Femur (tissue), 1 donor: ENCODE measurements around the gene MRC1.

Experiments used
- DNase-seq: peaks from one replicate; pipeline ENCODE4 v3.0.0-alpha.2; 2017

Gene MRC1

DNA sequence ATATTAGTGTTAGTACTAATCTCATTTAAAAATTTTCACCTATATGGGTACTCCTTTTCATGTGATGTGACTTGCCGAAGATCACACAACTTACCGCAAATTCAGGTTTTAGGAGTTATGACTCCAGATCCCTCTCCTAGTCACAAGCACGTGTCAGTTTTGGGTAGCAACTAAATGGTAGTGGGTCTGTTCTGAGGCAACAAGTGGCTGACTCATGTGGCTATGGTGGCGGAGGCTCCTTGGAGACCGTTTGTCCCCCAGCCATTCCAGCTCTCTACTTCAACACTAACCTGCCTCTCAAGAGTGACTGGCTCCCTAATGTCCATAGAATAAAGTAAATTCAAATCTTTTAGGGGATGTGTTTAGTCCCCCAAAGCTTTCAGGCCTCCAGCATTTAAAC is 39.5 kb downstream of the MRC1 start:
- no peak for DNase-seq

DNA sequence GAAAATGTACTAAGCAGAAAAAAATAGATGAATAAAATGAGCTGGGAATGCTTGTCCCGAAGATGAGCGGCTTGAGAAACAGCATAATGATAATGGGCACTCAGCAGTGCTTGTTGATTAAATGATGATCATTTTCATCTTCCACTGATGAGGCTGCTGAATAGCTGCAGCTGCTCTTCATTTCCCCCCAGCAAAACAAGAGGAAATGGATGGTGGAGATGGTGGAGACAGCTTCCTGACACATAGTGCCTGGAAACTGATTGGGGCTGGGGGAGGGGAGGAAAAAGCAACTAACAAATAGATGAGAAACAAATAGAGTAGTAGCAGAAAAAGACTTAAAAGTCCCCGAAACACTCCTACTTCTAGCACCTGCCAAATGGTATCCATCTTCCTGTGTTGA is 41.4 kb downstream of the MRC1 start:
- DNase-seq = no peak

DNA sequence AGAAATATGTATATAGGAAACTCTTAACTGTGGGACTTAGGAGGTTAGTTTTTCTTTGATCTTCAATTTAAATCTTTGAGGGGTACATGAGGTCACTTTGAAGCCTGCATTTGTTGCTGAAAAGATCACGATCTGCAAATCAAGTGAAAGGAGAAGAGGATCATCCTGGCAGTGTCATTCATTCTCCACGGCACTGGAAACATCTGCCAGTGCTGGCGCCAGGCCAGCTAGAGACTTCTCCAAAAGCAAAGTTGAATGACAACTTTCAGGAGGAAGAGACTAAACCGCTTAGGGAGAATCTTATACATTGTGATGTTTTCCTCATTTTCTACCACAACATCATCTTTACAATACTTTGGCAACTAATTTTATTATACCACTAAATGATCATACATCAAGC is 42.5 kb downstream of the MRC1 start:
- peak; percentile 63 for DNase-seq

DNA sequence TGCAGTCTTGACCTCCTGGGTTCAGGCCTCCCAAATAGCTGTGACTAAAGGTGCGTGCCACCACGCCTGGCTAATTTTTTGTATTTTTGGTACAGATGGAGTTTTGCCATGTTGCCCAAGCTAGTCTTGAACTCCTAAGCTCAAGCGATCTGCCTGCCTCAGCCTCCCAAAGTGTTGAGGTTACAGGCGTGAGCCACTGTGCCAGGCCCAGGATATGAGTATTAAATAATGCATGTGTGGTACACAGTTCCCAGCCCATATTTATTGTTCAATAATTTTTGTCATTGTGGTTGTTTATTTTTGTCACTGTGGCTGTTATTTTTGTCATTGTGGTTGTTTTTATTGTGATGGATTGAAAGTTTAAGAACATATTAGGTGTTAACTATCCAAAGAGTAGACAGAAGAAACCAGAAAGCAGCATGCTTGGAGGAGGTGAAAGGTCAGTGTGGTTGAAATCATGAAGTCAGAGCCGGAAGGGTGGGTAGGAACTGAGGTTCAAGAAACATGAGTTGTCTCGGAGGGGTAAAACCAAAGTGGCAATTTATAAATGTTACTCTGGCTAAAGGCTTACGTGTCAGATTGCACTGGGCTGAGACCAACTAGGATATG is 45.0 kb downstream of the MRC1 start:
- no peak for DNase-seq

DNA sequence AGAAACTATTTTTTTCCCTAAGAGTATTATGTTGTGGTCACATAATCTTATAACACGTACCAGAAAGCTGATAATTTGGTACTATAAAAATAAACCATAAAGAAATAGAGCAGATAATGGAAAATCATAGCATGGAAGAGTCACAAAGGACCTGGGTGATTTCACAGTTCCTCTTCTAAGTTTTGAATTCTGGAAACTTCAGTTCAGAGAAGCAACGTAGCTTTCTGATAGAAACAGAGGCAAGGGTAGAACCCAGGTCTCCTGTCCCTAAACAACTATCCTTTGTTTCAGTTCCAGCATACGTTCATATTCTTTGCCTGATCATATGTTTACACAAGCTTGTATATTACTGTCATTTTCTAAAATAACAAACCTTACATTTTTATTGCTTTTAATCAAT is 47.9 kb downstream of the MRC1 start:
- no peak for DNase-seq

DNA sequence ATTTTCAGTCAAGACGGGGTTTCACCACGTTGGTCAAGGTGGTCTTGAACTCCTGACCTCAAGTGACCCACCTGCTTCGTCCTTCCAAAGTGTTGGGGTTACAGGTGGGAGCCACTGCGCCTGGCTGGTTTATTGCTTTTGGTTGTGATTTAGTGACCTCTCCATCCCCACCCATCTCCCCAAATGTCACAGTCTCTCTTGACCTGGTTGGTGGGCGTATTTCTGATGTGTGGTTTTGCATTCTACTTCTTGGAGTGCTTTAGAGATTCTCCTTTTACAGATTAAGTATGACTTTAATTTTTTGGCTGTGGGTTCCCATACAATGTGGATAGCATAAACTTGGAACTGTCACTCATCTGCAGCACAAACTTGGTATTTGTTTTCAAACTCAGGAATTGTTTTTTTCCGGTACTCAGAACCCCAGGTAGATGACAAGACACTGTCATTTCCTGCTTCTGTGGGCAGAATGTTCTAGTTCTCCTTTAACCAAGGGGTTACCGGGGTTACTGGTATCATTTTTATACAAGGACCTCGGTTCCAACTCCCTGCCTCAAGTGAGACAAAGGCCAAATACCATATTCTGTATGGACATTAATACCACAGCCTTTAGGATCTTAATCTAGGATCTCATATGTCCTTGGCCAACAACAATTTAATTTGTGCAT is 50.5 kb downstream of the MRC1 start:
- DNase-seq = no peak

DNA sequence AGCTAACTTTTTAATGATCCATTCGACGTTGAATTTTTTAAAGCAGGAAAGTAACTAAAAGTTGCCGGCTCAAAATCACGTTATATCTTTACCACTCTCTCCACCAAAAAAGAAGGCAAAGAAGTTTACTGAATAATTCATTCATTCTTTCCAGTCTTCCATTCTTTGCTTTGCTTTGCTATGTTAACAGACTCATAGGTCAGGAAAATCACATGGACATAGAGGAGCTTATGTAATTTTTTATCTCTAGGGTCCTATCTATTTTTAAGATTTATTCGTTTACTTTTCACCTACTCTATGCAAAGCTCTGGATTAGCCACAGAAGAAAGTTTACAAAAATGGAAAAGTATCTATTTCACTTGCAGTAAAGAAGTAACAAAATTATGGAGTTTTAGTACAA is 52.6 kb downstream of the MRC1 start:
- DNase-seq = no peak

DNA sequence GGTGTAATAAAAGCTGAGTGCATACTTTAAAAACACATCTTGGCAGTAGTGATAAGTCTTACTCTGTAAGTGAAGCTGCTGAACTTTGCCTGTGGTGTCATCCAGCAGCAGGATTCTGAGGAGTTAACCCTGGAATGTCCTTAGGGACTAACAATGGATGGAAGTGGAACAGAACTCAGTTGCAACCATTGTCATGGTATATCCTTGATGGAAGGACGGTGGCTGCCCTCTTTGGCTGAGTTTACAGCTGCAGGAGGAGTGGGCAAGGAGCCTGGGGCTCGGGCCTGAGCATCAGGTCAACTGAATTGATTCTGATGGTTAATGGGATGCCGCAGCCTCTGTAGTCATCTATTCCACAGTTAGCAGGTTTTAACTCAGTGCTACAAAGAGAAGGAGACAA is 56.2 kb downstream of the MRC1 start:
- no peak for DNase-seq

DNA sequence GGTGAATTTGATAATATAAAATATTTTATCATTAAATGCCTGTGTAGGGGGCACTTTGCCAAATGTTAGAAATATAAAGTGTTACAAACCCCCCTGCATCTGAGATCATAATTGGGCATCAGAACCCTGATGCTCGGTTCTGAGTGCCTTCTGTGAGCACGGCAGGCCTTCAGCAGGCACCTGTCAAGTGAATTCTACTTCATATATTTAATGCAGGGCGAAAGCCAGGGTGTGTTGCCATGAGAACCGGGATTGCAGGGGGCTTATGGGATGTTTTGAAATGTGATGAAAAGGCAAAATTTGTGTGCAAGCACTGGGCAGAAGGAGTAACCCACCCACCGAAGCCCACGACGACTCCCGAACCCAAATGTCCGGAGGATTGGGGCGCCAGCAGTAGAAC is 57.2 kb downstream of the MRC1 start:
- DNase-seq = no peak

DNA sequence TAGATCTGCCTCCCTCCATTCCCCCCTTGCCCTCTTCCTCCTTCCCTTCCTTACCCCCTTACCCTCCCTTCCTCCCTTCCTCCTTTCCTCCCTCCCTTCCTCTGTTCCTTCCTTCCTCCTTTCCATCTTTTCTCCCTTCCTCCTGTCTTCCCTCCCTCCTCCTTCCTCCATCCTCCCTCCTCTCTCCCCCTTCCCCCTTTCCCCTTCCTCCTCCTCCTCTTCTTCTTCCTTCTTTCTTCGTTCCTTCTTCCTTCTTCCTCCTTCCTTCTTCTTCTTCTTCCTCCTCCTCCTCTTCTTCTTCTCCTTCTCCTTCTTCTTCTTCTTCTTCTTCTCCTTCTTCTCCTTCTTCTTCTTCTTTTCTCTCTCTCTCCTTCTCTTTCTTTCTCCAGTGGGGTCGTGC is 57.9 kb downstream of the MRC1 start:
- no peak for DNase-seq

DNA sequence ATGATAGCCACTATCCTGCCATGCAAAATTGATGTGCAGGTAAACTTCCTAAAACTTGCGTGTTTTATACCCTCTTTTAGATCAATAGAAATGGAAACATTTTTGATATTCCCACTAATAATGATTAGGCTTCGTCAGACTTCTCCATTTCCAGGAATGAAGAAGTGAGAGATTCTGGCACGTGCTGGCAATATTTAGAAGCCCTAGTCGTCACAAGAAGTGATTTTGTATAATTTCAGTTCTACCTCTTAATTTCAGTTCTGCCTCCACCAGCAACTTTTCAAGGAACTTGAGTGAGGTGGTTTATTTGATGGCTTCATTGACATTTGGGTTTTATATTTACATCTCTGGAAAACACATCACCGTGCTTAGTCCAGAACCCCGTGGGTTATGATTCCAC is 61.9 kb downstream of the MRC1 start:
- no peak for DNase-seq

DNA sequence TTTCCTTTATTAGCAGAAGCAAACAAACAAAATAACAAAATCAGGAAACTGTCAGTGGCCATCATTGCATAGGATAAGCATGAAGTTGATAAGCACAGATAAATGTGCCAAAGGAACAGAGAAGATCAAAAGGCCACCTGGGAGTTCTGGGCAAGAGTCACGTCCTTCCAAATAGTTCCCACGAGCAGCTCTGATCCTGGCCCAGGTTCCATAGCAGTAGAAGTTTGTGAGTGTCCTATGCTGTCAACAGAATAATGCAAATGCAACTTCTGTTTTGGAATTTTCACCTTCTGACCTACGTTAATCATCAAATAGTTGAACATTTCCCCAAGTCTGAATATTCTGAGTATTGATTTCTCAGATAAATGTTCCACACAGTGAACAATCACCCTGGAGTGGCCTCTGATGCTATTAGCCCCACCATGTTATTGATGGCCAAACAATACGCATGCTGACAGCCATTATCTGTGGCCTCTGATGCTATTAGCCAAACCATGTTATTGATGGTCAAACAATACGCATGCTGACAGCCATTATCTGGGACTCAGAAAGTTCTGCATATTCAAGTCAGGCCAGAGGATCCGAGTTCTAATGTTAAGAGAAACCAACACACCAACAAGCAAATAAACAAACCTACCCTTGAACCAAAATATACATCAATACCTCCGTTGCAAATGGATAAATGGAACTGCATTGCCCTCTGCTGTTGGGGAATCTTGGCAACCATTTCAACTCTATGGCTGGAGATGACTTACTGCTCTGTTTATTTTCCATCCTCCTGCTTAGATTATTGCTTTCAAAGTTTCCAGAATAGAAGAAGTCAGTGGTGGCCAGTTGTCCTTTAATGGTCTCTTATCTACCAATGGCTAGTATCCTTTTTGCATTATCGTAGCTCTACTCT is 63.3 kb downstream of the MRC1 start:
- DNase-seq = no peak

DNA sequence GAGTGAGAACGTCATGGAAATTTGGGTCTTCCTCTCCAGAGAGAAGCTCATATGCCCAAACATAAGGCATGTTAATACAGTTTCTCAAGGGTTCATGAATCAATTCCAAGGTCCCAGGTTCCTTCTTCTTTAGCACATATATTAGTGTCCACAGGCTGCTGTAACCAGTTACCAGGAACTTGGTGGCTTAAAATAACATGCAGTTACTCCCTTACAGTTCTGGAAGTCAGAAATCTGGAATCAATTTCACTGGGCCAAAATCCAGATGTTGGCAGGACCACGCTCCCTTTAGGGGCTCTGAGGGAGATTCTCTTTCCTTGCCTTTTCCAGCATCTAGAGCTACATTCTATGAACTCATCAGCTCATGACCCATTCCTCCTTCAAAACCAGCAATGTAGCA is 64.8 kb downstream of the MRC1 start:
- no peak for DNase-seq

DNA sequence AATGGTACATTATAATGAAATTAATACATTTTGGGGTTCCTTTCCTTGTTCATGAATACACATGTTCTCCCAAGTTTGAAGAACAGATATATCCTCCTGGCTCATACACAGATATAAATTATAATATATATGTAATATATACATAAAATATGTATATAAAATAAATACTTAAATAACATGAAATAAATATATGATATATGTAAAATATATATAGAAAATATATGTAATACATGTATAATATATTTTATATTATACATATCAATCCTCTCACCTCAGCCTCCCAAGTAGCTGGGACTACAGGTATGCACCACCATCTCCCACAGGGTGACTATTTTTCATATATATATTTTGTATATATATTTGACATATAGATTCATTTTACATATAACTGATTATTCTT is 68.0 kb downstream of the MRC1 start:
- DNase-seq = no peak

DNA sequence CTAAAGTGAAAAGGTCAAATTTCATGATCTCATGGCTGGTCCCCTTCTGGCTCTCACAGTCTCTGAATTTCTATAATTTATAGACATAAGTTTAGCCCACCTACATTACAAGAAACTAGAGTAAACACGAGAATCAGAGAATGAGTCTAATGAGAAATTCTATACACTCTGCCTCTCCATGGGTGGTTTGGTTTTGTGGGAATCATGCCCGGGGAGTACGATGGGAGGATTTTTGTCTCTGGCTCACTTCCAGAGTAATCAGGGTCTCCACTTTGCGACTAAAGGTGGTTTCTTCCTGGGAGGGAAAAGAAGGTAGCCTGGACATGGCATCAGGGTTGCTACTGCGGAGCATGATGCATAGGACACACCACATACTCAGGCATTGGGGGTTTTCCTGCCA is 69.7 kb downstream of the MRC1 start:
- no peak for DNase-seq

DNA sequence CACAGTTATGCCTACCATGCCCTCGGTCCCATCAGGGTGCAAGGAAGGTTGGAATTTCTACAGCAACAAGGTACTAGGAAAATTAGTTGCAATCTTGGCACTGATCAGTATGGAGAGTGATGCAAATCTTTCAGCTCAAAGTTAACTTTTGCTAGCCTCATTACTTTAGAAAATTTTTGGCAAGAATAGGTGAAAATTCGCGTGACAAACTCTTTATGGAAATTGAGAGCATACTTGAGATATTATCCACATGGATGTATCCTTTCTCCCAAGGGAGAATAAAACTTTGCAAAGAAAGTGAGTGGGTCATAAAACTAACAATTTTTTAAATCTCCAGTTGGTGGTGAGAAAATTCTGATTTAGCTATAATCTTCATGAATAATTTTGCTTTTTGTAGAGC is 71.5 kb downstream of the MRC1 start:
- DNase-seq = no peak

DNA sequence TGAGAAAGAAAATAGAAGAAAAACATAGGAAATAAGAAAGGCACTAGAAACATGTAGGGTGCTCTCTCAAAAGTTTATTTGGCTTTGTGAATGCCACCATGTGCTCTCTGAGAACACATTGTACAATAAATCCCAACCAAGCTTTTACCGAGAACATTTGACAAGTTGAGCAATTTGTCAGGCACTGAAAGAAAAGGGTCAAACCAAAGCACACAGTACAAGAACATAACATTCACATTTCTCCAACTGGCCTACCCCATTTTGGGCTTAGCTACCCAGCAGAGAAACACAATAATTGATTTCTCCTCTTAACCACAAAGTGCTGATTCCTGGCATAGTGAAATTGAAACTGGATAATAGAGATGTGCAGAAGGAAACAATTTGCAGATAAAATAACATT is 73.4 kb downstream of the MRC1 start:
- no peak for DNase-seq

DNA sequence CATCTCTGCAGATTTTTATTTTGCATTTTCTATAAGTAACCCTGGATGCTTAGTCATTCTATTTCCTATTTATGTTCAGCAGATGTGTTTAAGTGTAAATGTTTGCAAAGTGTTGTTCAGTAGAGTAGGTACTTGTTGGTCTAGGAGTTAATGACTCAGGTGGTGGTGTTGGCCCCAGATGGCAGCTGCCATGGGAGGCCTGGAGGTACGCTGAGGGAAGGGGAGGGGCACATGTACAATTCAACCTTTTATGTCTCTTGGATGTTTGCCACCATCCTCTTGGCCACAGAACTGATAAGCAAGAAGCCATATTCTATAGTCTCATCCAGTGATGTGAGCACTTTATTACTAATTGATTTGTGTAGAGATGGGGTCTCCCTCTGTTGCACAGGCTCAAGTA is 74.5 kb downstream of the MRC1 start:
- no peak for DNase-seq

DNA sequence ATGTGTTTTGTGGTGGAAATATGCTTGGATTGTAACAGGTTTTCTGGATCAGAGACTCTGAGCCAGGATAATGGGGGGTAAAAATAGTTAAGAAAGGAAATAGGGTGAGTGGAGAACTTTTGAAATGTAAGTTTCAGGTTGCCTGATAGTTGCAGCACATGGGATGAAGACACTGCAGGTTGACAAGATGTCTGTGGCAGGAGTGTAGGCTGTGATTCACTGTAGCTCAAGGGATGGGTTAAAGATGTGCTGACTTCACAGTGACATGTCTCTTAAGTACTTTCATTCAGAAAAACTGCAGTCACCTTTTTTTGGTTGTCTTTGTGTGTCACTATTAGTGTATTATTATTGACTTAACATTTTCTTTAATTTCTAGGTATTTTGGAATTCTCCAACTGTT is 79.0 kb downstream of the MRC1 start:
- no peak for DNase-seq

DNA sequence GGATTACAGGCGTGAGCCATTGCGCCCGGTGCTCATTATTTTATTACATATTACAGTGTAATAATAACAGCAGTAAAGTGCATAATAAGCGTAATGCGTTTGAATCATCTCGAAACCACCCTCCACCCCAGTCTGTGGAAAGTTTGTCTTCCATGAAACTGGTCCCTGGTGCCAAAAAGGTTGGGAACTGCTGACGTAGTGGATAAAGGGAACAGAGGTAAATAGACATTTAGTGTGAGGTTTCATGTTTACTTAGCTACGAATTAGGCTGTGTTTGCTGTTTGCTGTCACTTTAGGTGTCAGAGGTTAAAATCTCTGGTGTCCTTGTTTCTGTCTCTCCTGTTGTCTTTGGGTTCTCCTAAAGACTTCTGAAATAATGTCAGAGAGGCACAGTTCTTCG is 82.3 kb downstream of the MRC1 start:
- no peak for DNase-seq

DNA sequence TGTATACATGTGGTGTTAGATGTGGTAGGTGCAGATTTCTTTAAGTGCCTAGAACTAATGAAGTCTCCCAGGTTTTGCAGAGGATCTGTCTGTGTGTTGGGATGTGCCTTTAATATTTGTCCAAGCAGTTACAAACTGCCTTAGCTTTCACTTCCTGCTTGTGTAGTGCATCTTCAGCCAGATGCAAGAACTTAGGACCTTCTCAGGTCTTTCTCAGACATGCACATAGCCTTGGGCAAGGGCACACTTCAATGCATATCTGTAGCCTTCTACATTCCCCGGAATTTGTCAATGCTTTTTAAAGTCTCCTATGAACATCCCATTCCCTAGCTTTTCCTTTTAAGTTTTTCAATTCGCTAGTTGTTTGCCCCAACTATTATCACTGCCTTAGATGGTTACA is 95.4 kb downstream of the MRC1 start:
- no peak for DNase-seq

DNA sequence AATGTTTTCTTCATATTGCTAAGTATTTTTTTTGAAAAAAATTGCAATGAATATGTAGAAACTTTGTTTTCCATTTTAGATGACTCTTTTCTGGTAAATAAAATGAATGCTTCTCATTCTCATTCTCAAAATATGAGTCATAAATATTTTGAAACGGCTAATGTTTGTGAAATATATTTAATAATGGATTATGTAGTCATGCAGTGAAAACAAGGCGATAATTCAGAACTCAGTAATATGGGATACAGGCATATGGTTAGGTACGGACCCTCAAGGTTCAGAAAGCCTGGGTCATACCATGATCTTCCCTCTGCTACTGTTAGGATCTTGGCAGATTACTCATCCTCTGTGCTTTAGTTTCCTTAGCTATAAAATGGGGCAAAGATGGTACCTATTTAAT is 96.3 kb downstream of the MRC1 start:
- DNase-seq = no peak

DNA sequence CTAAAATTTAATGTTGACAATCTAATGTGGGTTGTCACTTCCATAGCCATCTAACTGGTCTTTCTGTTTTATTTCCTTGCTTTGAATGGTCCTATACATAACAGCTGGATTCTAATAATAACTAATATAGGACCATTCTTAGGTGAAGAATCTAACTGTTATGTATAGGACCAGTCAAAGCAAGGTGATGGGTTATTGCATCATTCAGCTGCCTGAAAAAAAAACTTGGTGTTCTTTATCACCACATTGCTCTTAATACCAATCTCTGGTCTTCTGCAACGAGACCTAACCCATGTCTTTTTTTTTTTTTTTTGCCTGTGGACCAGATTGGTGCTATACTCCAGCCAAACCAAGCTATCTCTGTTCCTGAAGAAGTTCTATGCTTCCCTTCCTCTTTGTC is 96.9 kb downstream of the MRC1 start:
- DNase-seq = no peak

DNA sequence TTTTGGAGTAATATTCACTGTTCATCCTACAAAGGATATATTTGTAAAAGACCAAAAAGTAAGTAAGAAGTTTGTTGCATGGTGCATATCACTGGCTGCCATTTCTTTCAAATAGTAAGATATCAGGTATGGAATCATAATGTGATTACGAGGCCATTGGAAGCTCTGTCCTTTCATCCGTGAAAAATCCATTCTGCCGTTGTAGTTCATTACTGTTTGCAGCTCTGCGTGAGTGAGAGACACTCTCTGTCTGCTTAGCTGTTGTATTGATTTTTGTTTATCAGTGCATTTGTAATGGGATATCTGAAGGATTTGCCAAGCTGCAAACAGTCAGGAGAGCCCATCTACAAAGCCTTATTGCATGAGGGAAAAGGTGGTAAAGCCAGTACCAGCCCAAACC is 98.5 kb downstream of the MRC1 start:
- DNase-seq = no peak
